ENCODE data around the gene BUD23.
A peak's percentile ranks its signal among the peaks of the same experiment; 100 is the strongest.

BUD23 gene

DNA sequence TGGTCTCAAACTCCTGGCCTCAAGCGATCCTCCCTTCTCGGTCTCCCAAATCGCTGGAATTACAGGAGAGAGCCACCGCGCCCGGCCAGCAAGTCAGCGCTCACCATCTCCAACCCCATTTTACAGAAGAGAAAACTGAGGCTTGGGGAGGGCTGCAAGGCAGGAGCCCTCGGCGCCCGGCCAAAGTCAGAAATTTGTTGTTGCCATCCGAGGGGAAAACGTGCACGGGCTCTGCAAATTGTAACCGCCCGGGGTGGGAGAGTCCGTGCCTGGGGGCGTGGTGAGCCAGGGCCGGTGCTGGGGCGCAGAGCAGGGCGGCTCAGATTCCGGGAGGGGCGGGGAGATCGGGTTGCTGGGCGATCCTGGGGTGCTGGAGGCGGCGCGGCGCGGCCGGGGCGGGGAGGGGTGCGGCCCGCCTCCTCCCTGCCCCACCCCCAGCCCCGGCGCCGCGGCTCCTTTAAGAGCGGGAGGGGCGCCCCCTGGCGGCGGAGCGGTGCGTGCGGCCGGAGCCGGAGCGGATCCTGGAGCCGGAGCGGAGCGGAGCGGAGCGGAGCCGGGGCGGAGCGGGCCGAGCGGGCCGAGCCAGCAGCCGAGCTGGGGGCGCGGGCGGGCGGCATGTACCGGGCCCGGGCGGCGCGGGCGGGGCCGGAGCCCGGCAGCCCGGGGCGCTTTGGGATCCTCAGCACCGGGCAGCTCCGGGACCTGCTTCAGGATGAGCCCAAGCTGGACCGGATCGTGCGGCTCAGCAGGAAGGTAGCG lies 15.9 kb upstream of the BUD23 start, which contains the start of gene VPS37D:
VPS37D (plus strand) TSS at position 488 of the 759 bp plus-strand sequence; CDS start at position 616, 128 bp downstream.
- ChIA-PET CTCF (interaction anchor here (0.6 to 3.3 kb wide), 39 partner anchors 8 to 128 kb away, joined by 3 to 34 read pairs (median 4); partner anchors contain the start of gene BUD23), POLR2A (no interaction called here)
- DNase-seq (ENCODE audit: low read depth, low spot score): peak; percentile 3
- peak; percentile 84 for TF ChIP-seq CTCF (IDR thresholded peaks at IDR 0.05; ENCODE audit: insufficient read depth, low read length, missing control alignments)
- H3K4me3 ChIP-seq (ENCODE audit: low read depth, low read length): peak within 1 kb of the TSS; percentile 72

GRCh38 chr7:73668103-73668885 lies 15.1 kb upstream of the BUD23 start:
- no peak for TF ChIP-seq CTCF (IDR thresholded peaks at IDR 0.05; ENCODE audit: insufficient read depth, low read length, missing control alignments)
- DNase-seq (ENCODE audit: low read depth, low spot score): no peak
- peak overlapping the region; percentile 72 for H3K4me3 ChIP-seq (ENCODE audit: low read depth, low read length)
- ChIA-PET POLR2A (no interaction called here), CTCF (interaction anchor here (0.5 to 3.3 kb wide), 44 partner anchors 8 to 326 kb away, joined by 3 to 34 read pairs (median 4); partner anchors contain the start of gene BUD23)

- TF ChIP-seq CTCF (IDR thresholded peaks at IDR 0.05; ENCODE audit: insufficient read depth, low read length, missing control alignments): no peak
- POLR2A ChIA-PET: no interaction called here
- CTCF ChIA-PET: interaction anchor here (0.8 to 3.3 kb wide), 19 partner anchors 9 to 69 kb away, joined by 3 to 34 read pairs (median 5); partner anchors contain the start of gene BUD23
- H3K4me3 ChIP-seq (ENCODE audit: low read depth, low read length): peak overlapping the region; percentile 72
- DNase-seq (ENCODE audit: low read depth, low spot score): no peak
These were observed 14.5 kb upstream of the BUD23 start for GRCh38 chr7:73668886-73669230.

DNA sequence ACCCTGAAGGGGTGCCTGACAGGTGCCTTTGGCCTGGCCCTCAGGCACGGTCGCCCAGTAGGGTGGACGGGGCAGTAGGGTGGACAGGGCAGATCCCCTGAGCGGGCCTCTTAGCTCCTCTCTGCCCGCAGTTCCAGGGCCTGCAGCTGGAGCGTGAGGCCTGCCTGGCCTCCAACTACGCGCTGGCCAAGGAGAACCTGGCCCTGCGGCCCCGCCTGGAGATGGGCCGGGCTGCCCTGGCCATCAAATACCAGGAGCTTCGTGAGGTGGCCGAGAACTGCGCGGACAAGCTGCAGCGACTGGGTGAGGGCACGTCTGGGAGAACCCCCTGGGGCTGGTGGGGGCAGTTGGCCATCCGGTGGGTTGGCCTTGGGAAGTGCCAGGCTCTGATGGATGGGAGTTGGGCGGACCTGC lies 14.1 kb upstream of the BUD23 start:
- H3K4me3 ChIP-seq (ENCODE audit: low read depth, low read length): peak overlapping the region; percentile 18
- CTCF ChIA-PET: interaction anchor here (0.8 to 3.3 kb wide), 11 partner anchors 9 to 66 kb away, joined by 3 to 34 read pairs (median 4); no protein-coding TSS in a partner anchor
- TF ChIP-seq CTCF (IDR thresholded peaks at IDR 0.05; ENCODE audit: insufficient read depth, low read length, missing control alignments): no peak
- POLR2A ChIA-PET: no interaction called here
- DNase-seq (ENCODE audit: low read depth, low spot score): no peak

DNA sequence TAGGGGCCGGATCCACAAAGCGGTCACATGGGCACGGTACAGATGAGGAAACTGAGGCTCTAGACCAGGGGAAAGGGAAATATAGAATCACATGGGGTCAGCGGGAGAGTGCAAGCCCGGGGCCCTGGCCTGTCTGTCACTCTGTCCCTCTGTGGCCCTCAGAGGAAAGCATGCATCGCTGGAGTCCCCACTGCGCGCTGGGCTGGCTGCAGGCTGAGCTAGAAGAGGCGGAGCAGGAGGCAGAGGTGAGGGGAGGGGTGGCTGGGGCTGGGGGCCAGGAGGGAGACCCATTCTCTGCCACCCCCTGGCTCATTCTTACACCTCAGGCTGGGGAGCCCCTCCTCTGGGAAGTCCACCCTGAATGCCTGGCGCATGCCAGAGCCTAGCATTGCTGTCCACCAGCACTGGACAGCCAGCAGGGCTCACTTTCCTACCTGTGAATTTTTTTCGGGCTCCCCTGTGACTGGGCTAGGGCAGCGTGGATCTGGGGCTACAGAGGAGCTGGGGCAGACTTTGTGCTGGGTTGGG lies 13.5 kb upstream of the BUD23 start:
- CTCF ChIA-PET: interaction anchor here (1.0 to 3.3 kb wide), 5 partner anchors 8 to 63 kb away, joined by 3 to 34 read pairs (median 5); no protein-coding TSS in a partner anchor
- no peak for DNase-seq (ENCODE audit: low read depth, low spot score)
- POLR2A ChIA-PET: no interaction called here
- no peak overlapping the region for H3K4me3 ChIP-seq (ENCODE audit: low read depth, low read length)
- no peak for TF ChIP-seq CTCF (IDR thresholded peaks at IDR 0.05; ENCODE audit: insufficient read depth, low read length, missing control alignments)

DNA sequence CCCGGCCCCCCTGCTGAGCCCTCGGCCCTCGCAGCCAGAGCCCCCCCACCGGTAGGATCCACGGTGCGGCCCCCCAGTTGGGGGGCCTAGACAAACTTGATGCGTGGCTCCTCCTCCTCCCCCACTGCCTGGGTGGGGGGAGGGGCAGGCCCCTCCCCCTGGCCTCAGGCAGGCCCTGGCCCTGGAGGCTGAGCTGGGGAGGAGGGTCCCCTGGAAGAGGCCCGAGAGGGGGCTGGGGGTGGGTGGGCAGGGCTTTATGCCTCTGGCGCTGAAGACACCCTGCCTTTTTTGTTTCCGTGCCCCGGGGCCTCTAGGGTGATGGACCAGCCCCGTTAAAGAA lies 12.1 kb upstream of the BUD23 start:
- ChIA-PET CTCF (interaction anchor here (0.6 to 5.4 kb wide), 2 partner anchors 58 to 64 kb away, joined by 4 to 29 read pairs; no protein-coding TSS in a partner anchor), POLR2A (no interaction called here)
- H3K4me3 ChIP-seq (ENCODE audit: low read depth, low read length): no peak overlapping the region
- TF ChIP-seq CTCF (IDR thresholded peaks at IDR 0.05; ENCODE audit: insufficient read depth, low read length, missing control alignments): no peak
- no peak for DNase-seq (ENCODE audit: low read depth, low spot score)
